H9 (cell line): ENCODE measurements around the gene FAM53A. TPM values are rescaled to one million over a fixed set of nuclear protein-coding genes. Genes with fewer than 3 reads are reported as not detected.

Experiments
- DNase-seq: peaks from one replicate; pipeline ENCODE4 v3.0.0-alpha.2; 2017
- H2AFZ ChIP-seq: one replicate; pipeline ENCODE4 v1.6.1; 2013; ENCODE audit warnings: mild to moderate bottlenecking, low read length, control low read depth, moderate library complexity
- H2AK5ac ChIP-seq: 2 replicates; pipeline ENCODE4 v1.6.1; 2013; ENCODE audit warnings: low read length, control low read depth, mixed read lengths; ENCODE audit not compliant: insufficient read length
- H2BK120ac ChIP-seq: one replicate; pipeline ENCODE4 v1.6.1; 2013; ENCODE audit warnings: low read depth, mild to moderate bottlenecking, low read length, control low read depth, inconsistent platforms; ENCODE audit not compliant: poor library complexity, severe bottlenecking
- H2BK12ac ChIP-seq: 2 replicates; pipeline ENCODE4 v1.6.1; 2013; ENCODE audit warnings: low read length, control low read depth, mixed read lengths, low read depth; ENCODE audit not compliant: insufficient read length
- H2BK15ac ChIP-seq: 2 replicates; pipeline ENCODE4 v1.6.1; 2013; ENCODE audit warnings: low read depth, low read length, control low read depth
- H2BK20ac ChIP-seq: one replicate; pipeline ENCODE4 v1.6.1; 2013; ENCODE audit warnings: low read depth, mild to moderate bottlenecking, low read length, control low read depth, inconsistent platforms; ENCODE audit not compliant: poor library complexity, severe bottlenecking
- H2BK5ac ChIP-seq: 2 replicates; pipeline ENCODE4 v1.6.1; 2013; ENCODE audit warnings: low read length, control low read depth, mixed read lengths; ENCODE audit not compliant: insufficient read length
- H3K14ac ChIP-seq: 2 replicates; pipeline ENCODE4 v1.6.1; 2013; ENCODE audit warnings: low read length, control low read depth; ENCODE audit not compliant: insufficient read depth
- H3K18ac ChIP-seq: 2 replicates; pipeline ENCODE4 v1.6.1; 2013; ENCODE audit warnings: low read depth, mild to moderate bottlenecking, mixed read lengths, low read length, control low read depth; ENCODE audit not compliant: insufficient read length
- H3K23ac ChIP-seq: 2 replicates; pipeline ENCODE4 v1.6.1; 2013; ENCODE audit warnings: low read length, control low read depth, mixed read lengths, low read depth; ENCODE audit not compliant: insufficient read length
- H3K23me2 ChIP-seq: 2 replicates; pipeline ENCODE4 v1.6.1; 2013; ENCODE audit warnings: low read depth, mild to moderate bottlenecking, mixed read lengths, low read length, control low read depth; ENCODE audit not compliant: insufficient read length, poor library complexity, severe bottlenecking
- H3K27ac ChIP-seq: 2 replicates; pipeline ENCODE4 v1.5.1; 2013; ENCODE audit warnings: low read length, control low read depth, mixed read lengths, low read depth; ENCODE audit not compliant: insufficient read length
- H3K27me3 ChIP-seq: 2 replicates; pipeline ENCODE4 v1.6.1; 2013; ENCODE audit warnings: low read length, control low read depth, inconsistent platforms; ENCODE audit not compliant: insufficient read depth
- H3K4ac ChIP-seq: 2 replicates; pipeline ENCODE4 v1.6.1; 2013; ENCODE audit warnings: low read depth, mild to moderate bottlenecking, control low read depth, inconsistent platforms, low read length, moderate library complexity
- H3K4me1 ChIP-seq: 2 replicates; pipeline ENCODE4 v1.6.1; 2013; ENCODE audit warnings: low read length, control low read depth, inconsistent platforms; ENCODE audit not compliant: insufficient read depth
- H3K4me2 ChIP-seq: 2 replicates; pipeline ENCODE4 v1.6.1; 2013; ENCODE audit warnings: low read length, control low read depth, mixed read lengths; ENCODE audit not compliant: insufficient read length, insufficient read depth
- H3K56ac ChIP-seq: 2 replicates; pipeline ENCODE4 v1.6.1; 2013; ENCODE audit warnings: low read depth, mild to moderate bottlenecking, mixed read lengths, low read length, control low read depth; ENCODE audit not compliant: insufficient read length
- H3K79me1 ChIP-seq: 2 replicates; pipeline ENCODE4 v1.6.1; 2013; ENCODE audit warnings: low read depth, mild to moderate bottlenecking, moderate library complexity, low read length, control low read depth, inconsistent platforms; ENCODE audit not compliant: insufficient read depth, poor library complexity, severe bottlenecking
- H3K79me2 ChIP-seq: 2 replicates; pipeline ENCODE4 v1.6.1; 2013; ENCODE audit warnings: low read length, control low read depth, inconsistent platforms; ENCODE audit not compliant: insufficient read depth
- H3K9ac ChIP-seq: 2 replicates; pipeline ENCODE4 v1.6.1; 2013; ENCODE audit warnings: low read length, control low read depth, mixed read lengths; ENCODE audit not compliant: insufficient read length; ENCODE audit errors: extremely low read depth
- H3K9me3 ChIP-seq: one replicate; pipeline ENCODE4 v1.6.1; 2013; ENCODE audit warnings: low read depth, low read length, inconsistent platforms; ENCODE audit not compliant: control insufficient read depth
- H3T11ph ChIP-seq: one replicate; pipeline ENCODE4 v1.6.1; 2013; ENCODE audit warnings: mild to moderate bottlenecking, low read length, control low read depth, inconsistent platforms
- H4K20me1 ChIP-seq: one replicate; pipeline ENCODE4 v1.6.1; 2013; ENCODE audit not compliant: control insufficient read depth, insufficient read length, insufficient read depth
- H4K5ac ChIP-seq: 2 replicates; pipeline ENCODE4 v1.6.1; 2013; ENCODE audit warnings: low read depth, mild to moderate bottlenecking, mixed read lengths, low read length, control low read depth; ENCODE audit not compliant: insufficient read length
- H4K8ac ChIP-seq: replicated peaks from 2 replicates; pipeline ENCODE4 v1.6.1; 2013; ENCODE audit warnings: low read length, control low read depth, mixed read lengths, low read depth; ENCODE audit not compliant: insufficient read length
- H4K91ac ChIP-seq: 2 replicates; pipeline ENCODE4 v1.6.1; 2013; ENCODE audit warnings: low read depth, mild to moderate bottlenecking, moderate library complexity, mixed read lengths, low read length, control low read depth; ENCODE audit not compliant: insufficient read length
- H3K27ac Mint-ChIP-seq, 3 experiments: 2 replicates in 2 of 3; 3 replicates in 1 of 3; pipeline ENCODE4 v1.8.0; 2020 to 2021; ENCODE audit warnings: mixed read lengths in 3 of 3, mild to moderate bottlenecking in 1 of 3, moderate library complexity in 1 of 3
- H3K27me3 Mint-ChIP-seq: 2 replicates; pipeline ENCODE4 v1.8.0; 2021; ENCODE audit warnings: low read depth, mild to moderate bottlenecking, moderate library complexity, mixed read lengths
- H3K36me3 Mint-ChIP-seq, 3 experiments: 2 replicates in 2 of 3; 3 replicates in 1 of 3; pipeline ENCODE4 v1.8.0; 2020 to 2021; ENCODE audit warnings: low read depth in 3 of 3, mixed read lengths in 3 of 3; ENCODE audit not compliant: insufficient read depth in 1 of 3
- H3K4me1 Mint-ChIP-seq, 2 experiments: 2 replicates each; pipeline ENCODE4 v1.8.0; 2020; ENCODE audit warnings: mixed read lengths in 2 of 2
- H3K4me3 Mint-ChIP-seq, 2 experiments: 2 replicates in 1 of 2; 3 replicates in 1 of 2; pipeline ENCODE4 v1.8.0; 2020 to 2021; ENCODE audit warnings: mild to moderate bottlenecking in 2 of 2, mixed read lengths in 2 of 2, moderate library complexity in 1 of 2
- H3K9me3 Mint-ChIP-seq, 2 experiments: 2 replicates in 1 of 2; 3 replicates in 1 of 2; pipeline ENCODE4 v1.8.0; 2020; ENCODE audit warnings: mild to moderate bottlenecking in 2 of 2, mixed read lengths in 2 of 2, moderate library complexity in 1 of 2
- CTCF ChIP-seq: fragments of 200-600 bp; sonication (generic); conservative IDR thresholded peaks from 3 replicates; pipeline ENCODE4 v1.8.0; 2021; ENCODE audit warnings: antibody characterized with exemption, mild to moderate bottlenecking
- WGBS: extraction: QIAGEN DNeasy Blood & Tissue Kit; methylation state at CpG from one replicate; pipeline ENCODE4 v1.1.7; 2013; ENCODE audit warnings: missing lambda C conversion rate, low lambda C conversion rate, mixed read lengths; ENCODE audit not compliant: insufficient read length; ENCODE audit errors: extremely low coverage; 5-methylcytosine and 5-hydroxymethylcytosine counted together
- total RNA-seq: library from RNA; stranded (reverse); gene quantifications from 2 replicates; pipeline ENCODE4 v1.2.1, GENCODE V29; 2021

Gene FAM53A
- total RNA-seq, 1 experiment from 2014 or later, result 2.4 TPM

GRCh38 chr4:1614502-1614853, 69.6 kb downstream of the FAM53A start:
- Histone ChIP-seq H3K14ac (no peak overlapping the region), H3K79me1 (no peaks in the 10 kb centered on the region), H3K18ac (no peak overlapping the region), H3K23ac (no peak overlapping the region), H2BK5ac (no peak overlapping the region), H2BK12ac (no peak overlapping the region), H3K9me3 (no peaks in the 10 kb centered on the region), H3K9ac (no peak overlapping the region), H3K4ac (no peak overlapping the region), H2BK20ac (no peak overlapping the region), H4K5ac (no peak overlapping the region), H3K79me2 (no peaks in the 10 kb centered on the region), H3K56ac (no peak overlapping the region), H3K27ac (no peak overlapping the region), H4K8ac (no peak overlapping the region), H2BK15ac (no peak overlapping the region), H3K4me1 (no peaks in the 10 kb centered on the region), H3K4me2 (no peak overlapping the region), H2AFZ (no peak overlapping the region), H3K27me3 (no peaks in the 10 kb centered on the region), H3K23me2 (no peaks in the 10 kb centered on the region), H4K20me1 (no peaks in the 10 kb centered on the region), H4K91ac (no peak overlapping the region), H2AK5ac (no peak overlapping the region), H3T11ph (no peak overlapping the region), H2BK120ac (no peak overlapping the region)
- TF ChIP-seq CTCF, result no peak
- no peak overlapping the region for H3K4me3 Mint-ChIP-seq
- peak overlapping the region in 1 of 3 experiments; percentile 65; a peak in 1 of 7 replicates for H3K27ac Mint-ChIP-seq
- WGBS, result no CpG with 5 or more reads among the region's 17 CpGs
- peaks cover 0 to 4% of the 10 kb centered on the region in 2 experiments; a peak in 2 of 5 replicates for H3K9me3 Mint-ChIP-seq
- no peaks in the 10 kb centered on the region; a peak in 1 of 7 replicates for H3K36me3 Mint-ChIP-seq
- no peaks in the 10 kb centered on the region; the same call in none of the 2 replicates for H3K27me3 Mint-ChIP-seq
- no peaks in the 10 kb centered on the region for H3K4me1 Mint-ChIP-seq
- DNase-seq, result no peak
